Endometrial microvascular endothelial cells (primary cell): ENCODE data around the gene CCL14. TPM values are rescaled to one million over a fixed set of nuclear protein-coding genes. Genes with fewer than 3 reads are reported as not detected.
"Not testable (repeated sequence)": the region's sequence is repeated elsewhere in the genome, so short reads cannot be mapped to it uniquely, and the experiment has no call there.

Source experiments
- in situ Hi-C: cut with HindIII; loops from 2 replicates; pipeline ENCODE4 v1.10.0; 2017; ENCODE audit warnings: low sequenced_read_pairs, low pct_unique_long_range_greater_than_20kb; ENCODE audit errors: inconsistent ontology term
- total RNA-seq: library from RNA; depleted of rRNA; stranded (reverse); fragments of >200 nt; gene quantifications from one replicate; pipeline ENCODE4 v1.2.3, GENCODE V29; 2015; ENCODE audit errors: inconsistent ontology term

Gene CCL14
- total RNA-seq, 1 donor from 2014 or later = 0.93 TPM

DNA sequence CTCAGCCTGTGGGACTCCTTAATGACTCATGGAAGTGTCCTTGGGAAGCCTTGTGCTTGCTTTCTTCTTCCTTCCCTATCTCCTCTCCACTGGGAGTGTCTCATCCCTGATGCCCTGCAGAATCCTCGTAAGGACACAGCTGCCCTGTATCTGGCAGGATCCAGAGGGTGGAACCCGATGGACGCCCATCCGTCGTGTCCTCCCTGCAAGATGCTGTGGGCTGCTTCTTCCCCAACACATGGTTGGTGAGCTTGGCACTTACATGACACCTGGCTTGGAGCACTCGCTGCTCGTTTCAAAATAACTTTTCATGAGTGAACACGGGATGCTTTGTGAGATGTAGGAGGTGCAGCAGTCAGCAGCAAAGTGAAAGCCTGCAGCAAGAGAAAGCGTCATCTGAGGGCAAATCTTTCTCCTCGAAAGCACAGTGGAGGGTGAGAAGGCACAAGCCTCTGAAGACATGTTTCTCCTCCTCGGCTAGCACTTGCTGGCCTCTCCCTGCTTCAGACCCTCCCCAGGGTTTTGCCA lies 11.6 kb upstream of the CCL14 start:
- in situ Hi-C loops = no loop called here

GRCh38 chr17:35995346-35995745 lies 8.8 kb upstream of the CCL14 start:
- in situ Hi-C loops = not testable (repeated sequence)

DNA sequence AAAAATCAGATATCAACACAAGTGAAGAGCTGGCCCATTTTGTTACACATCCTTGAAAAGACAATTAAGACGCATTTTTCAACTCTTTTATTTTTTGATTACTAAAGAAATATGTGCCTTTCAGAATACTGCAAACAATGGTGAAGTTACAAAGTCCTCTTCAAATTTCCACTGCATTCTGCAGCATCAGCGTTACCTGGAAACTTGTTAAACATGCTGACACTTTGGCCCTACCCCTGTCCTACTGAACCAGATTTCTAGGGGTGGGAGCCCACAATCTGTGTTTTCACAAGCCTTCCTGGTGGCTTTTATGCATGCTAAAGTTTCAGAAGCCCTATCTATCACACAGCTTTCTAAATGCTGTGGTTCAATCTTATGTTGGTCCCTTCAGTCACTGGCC lies 4.5 kb upstream of the CCL14 start:
- in situ Hi-C loops = no loop called here

DNA sequence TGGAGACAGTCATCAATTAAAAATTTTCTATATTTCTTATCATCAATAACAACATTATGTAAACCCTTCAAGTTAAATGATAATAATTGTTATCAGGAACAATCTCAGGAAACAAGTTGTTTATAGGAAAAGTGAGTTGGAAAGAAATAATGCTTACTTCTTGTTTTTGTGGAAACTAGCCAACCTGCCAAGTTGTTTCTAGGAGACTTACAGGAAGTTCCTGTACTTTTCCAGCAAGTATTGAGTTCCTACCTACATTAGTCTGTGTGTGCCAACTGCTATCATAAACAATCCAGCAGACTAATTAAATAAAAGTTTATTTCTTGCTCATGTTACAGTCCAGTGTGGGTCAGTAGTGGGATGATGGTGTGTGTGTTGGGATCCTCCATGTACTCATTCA lies 1.6 kb upstream of the CCL14 start:
- in situ Hi-C loops = no loop called here

DNA sequence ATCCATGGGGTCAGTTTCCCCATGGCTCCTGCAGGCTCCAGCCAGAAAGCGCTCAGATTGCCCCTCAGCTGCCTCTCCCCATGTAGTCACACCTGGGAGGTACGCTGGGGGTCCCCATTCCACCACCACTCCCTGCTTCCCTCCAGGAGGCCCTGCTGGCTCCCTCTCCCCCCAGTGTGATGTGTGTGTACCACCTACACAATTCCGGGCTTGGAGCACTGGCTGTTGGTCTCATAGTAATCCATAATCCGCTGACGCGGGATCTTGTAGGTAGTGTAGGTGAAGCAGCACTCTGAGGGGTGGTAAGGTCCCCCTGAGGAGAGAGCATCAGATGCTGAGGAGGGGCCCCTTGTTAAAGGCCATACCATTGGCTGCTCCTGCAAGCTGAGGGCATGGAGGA lies 2.4 kb downstream of the CCL14 start:
- in situ Hi-C loops = no loop called here

- in situ Hi-C loops = no loop called here
These were observed 3.9 kb downstream of the CCL14 start for GRCh38 chr17:35982409-35983191.

DNA sequence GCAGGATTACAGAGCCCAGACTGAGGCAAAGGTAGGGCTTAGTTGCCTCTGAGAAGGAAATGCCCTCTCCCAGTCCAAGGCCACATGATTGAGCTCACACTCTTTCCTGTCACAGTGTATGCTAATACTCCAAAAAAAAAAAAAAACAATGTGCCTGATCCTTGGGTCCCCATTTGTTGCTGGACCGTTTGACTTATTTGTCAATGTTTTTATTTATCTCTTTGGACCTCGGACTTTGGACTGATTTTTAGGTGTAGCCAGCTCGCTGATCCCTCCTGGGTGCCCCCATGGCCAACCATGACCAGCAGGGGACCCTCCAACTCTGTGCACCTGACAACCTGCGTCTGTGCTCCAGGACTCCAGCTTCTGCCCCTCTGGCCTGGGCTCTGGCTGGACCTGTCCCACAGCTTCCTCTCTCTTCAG lies 4.6 kb downstream of the CCL14 start:
- in situ Hi-C loops = no loop called here

DNA sequence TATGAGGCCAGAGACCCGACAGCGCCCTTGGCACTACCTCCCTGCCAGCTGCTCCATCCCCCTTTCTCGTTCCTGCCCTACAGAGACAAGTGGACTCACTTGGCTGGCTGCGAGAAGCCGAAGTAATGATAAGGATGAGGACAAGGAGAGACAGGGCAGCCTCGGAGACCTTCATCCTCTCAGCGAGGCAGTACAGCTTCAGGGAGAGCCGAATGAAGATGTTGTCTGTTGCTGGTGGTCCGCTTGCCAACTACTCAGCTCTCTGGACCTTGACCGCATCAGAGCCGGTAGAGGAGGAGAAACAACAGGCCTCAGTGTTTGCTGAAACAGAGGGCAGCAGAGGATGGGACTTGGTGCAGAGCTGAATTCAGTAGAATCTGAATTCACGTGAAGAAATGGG lies 5.3 kb downstream of the CCL14 start, which contains the start of gene CCL16:
TSS of gene CCL16 (minus strand) at position 252 of the 400 bp plus-strand sequence. CDS start at position 175, 77 bp downstream.
- in situ Hi-C loops = no loop called here

DNA sequence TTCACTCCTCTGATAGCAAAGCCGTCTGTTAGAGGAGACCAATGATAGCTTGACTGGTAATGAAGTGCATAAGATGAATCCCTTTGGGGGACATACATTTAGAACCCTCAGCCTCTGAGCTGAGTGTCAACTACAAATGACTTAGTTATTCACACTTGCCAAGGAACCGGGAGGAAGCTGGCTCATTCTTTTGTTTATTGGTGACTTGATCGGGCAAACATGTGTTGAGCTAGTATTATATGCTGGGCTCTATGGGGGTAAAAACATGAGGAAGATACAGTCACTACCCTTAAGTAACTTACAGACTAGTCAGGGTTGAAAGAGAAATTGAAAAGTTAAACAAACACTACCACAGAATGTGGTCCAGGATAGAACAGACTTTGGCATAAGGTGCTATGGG lies 8.2 kb downstream of the CCL14 start:
- in situ Hi-C loops = no loop called here

DNA sequence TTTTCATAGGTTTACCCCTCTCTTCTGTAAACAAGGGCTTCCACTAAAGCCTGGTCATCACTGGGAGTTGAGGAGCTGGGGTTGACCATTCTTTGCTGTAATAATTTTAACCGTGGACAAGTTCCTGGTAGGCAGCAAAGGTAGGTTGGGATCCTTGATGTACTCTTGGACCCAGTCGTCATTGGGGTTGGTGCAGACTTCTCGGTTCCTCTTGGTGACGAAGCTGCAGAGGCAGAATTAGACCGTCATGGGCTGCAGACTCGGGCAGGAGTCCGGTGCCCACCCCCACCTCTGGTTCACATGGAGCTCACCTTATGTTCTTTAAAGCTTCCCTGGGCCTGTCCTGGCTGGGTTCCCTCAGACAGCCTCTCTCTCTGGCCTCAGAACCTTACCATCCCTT lies 9.0 kb downstream of the CCL14 start:
- in situ Hi-C loops = no loop called here

- in situ Hi-C loops = no loop called here
These were observed 12.9 kb downstream of the CCL14 start for GRCh38 chr17:35973333-35974260.

GRCh38 chr17:35972945-35973332 lies 13.6 kb downstream of the CCL14 start:
- in situ Hi-C loops = no loop called here

DNA sequence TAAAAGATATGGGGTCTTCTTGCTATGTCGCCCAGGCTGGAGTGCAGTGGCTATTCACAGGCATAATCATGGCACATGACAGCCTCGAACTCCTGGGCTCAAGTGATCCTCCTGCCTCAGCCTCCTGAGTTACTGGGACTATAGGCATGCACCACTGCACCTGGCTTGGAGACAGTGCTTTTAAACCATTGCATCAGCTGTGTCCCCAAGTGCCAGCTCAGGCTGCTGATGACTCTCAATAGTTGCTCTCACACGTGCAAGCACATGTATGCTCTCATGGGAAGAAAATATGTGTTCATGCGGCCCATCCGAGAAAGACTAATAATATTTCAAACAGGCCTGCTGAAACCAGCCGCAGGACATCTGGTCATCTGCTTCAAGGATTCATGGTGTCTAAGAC lies 14.0 kb downstream of the CCL14 start:
- in situ Hi-C loops = no loop called here

- in situ Hi-C loops = no loop called here
These were observed 14.5 kb downstream of the CCL14 start for GRCh38 chr17:35972066-35972465.

- in situ Hi-C loops = no loop called here
These were observed 16.8 kb downstream of the CCL14 start for GRCh38 chr17:35969558-35970380.

DNA sequence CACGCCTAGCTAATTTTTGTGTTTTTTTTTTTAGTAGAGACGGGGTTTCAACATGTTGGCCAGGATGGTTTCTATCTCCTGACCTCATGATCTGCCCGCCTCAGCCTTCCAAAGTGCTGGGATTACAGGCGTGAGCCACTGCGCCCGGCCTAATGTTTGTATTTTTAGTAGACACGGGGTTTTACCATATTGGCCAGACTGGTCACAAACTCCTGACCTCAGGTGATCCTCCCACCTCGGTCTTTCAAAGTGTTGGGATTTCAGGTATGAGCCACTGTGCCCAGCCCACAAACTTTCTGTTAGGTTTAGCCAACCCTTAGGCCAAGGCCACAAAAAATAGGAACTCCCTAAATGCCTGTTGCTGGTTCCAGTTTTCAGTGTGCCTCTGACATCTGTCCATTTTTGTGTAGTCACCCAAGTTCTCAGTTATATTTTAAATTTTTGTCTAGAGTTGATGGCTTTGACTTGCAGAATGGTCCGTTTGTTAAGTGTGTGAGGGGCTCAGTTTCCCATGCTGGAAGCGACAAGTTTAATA lies 17.9 kb downstream of the CCL14 start:
- in situ Hi-C loops = no loop called here

DNA sequence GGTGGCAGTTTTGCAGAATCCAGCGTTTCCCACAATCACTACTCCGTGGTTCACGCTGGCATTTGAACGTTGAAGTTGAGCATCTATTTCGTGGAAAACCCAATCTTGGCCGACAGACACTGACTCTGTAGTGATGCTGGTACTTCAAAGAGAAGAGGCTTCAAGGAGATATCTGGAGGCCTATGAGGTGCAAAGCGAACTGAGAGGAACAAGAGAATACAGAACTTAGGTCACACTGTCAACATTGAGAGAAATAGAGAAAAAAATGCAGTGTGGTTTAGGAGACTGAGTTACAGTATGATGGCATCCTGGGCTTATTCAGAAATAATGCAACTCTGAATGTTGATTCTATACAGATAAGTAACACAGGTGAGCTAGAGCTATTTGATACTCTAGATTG lies 21.3 kb downstream of the CCL14 start:
- in situ Hi-C loops = no loop called here

GRCh38 chr17:35963663-35964062 lies 22.9 kb downstream of the CCL14 start:
- in situ Hi-C loops = no loop called here

DNA sequence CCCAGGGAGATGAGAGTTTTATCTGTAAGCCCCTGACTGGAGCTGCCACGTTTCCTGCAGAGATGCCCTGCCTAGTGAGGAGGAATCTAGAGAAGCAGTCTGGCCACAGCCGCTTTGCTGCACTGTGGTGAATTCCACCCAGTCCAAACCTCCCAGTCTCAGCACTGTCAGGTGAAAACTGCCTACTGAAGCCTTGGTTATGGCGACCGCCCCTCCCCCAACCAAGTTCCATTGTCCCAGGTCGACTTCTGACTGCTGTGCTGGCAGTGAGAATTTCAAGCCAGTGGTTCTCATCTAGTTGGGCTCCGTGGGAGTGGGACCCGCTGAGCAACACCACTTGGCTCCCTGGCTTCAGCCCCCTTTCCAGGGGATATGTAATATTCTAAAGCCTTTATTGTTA lies 32.8 kb downstream of the CCL14 start:
- in situ Hi-C loops = no loop called here
